COR-L47 (cell line): Measurements from ENCODE around the gene TSHZ1.
A peak's percentile ranks its signal among the peaks of the same experiment; 100 is the strongest.

Experiments
- DNase-seq: peaks from one replicate; lab custom pipeline; 2025; lab: John Stamatoyannopoulos, UW

Gene TSHZ1

GRCh38 chr18:75269124-75269680, 58.6 kb downstream of the TSHZ1 start:
- peak; percentile 68 for DNase-seq

GRCh38 chr18:75269696-75270095, 59.1 kb downstream of the TSHZ1 start:
- DNase-seq = no peak

GRCh38 chr18:75271952-75272351, 61.4 kb downstream of the TSHZ1 start:
- no peak for DNase-seq

- no peak for DNase-seq
Observed at GRCh38 chr18:75273817-75274216, 63.2 kb downstream of the TSHZ1 start.

GRCh38 chr18:75275226-75275625, 64.6 kb downstream of the TSHZ1 start:
- DNase-seq = no peak

GRCh38 chr18:75276818-75277609, 66.4 kb downstream of the TSHZ1 start:
- DNase-seq = no peak

GRCh38 chr18:75277610-75277928, 67.0 kb downstream of the TSHZ1 start:
- no peak for DNase-seq

- no peak for DNase-seq
Observed at GRCh38 chr18:75279381-75279780, 68.8 kb downstream of the TSHZ1 start.

- DNase-seq = no peak
Observed at GRCh38 chr18:75280427-75281280, 70.1 kb downstream of the TSHZ1 start.

GRCh38 chr18:75282746-75283145, 72.1 kb downstream of the TSHZ1 start:
- DNase-seq = no peak

- DNase-seq = no peak
Observed at GRCh38 chr18:75283731-75284130, 73.1 kb downstream of the TSHZ1 start.

- no peak for DNase-seq
Observed at GRCh38 chr18:75284566-75284965, 74.0 kb downstream of the TSHZ1 start.

GRCh38 chr18:75285876-75286275, 75.3 kb downstream of the TSHZ1 start:
- no peak for DNase-seq

GRCh38 chr18:75287006-75287405, 76.4 kb downstream of the TSHZ1 start:
- no peak for DNase-seq

GRCh38 chr18:75287700-75288099, 77.1 kb downstream of the TSHZ1 start:
- DNase-seq = no peak

GRCh38 chr18:75289761-75290160, 79.2 kb downstream of the TSHZ1 start:
- no peak for DNase-seq

GRCh38 chr18:75290737-75291358, 80.3 kb downstream of the TSHZ1 start:
- DNase-seq = peak; percentile 89

GRCh38 chr18:75291460-75291859, 80.9 kb downstream of the TSHZ1 start:
- no peak for DNase-seq

- no peak for DNase-seq
Observed at GRCh38 chr18:75293591-75293990, 83.0 kb downstream of the TSHZ1 start.

GRCh38 chr18:75297731-75298130, 87.1 kb downstream of the TSHZ1 start:
- no peak for DNase-seq

- no peak for DNase-seq
Observed at GRCh38 chr18:75304678-75305557, 94.3 kb downstream of the TSHZ1 start.

GRCh38 chr18:75305984-75306383, 95.4 kb downstream of the TSHZ1 start:
- DNase-seq = no peak
